ENCODE measurements around the gene ACSL1.

The ACSL1 gene

GRCh38 chr4:184810720-184811119, 15.0 kb downstream of the ACSL1 start:
- no peaks in the 10 kb centered on the region for H3K9me3 Mint-ChIP-seq
- H3K27ac Mint-ChIP-seq: no peak overlapping the region
- H3K36me3 Mint-ChIP-seq (ENCODE audit: low read depth): peaks cover 7% of the 10 kb centered on the region
- no peaks in the 10 kb centered on the region for H3K27me3 Mint-ChIP-seq
- H3K4me3 Mint-ChIP-seq: no peak overlapping the region
- no peak for DNase-seq
- peaks cover 28% of the 10 kb centered on the region for H3K4me1 Mint-ChIP-seq (ENCODE audit: low read depth)

DNA sequence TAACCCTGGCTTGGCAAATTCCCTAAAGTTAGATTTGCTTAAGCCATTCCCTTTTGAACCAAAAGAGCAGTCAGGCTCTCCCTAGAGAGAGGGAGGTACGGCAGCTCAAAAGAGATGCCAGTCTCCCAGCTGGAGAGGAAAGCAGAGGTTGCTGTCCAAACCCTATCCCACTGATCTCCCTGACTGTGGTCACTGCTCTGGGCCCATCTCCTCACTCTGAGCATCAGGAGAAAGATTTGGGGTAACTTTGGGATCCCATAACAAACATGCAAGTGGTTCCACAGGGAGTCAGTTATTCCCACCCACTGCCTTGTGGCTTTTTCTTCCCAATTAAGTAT, 17.1 kb downstream of the ACSL1 start:
- H3K4me1 Mint-ChIP-seq (ENCODE audit: low read depth): peaks cover 24% of the 10 kb centered on the region
- peaks cover 9% of the 10 kb centered on the region for H3K36me3 Mint-ChIP-seq (ENCODE audit: low read depth)
- no peak overlapping the region for H3K4me3 Mint-ChIP-seq
- H3K27ac Mint-ChIP-seq: no peak overlapping the region
- H3K9me3 Mint-ChIP-seq: no peaks in the 10 kb centered on the region
- DNase-seq: no peak
- H3K27me3 Mint-ChIP-seq: no peaks in the 10 kb centered on the region

GRCh38 chr4:184807797-184808712, 17.7 kb downstream of the ACSL1 start:
- Mint-ChIP-seq H3K27ac (no peak overlapping the region), H3K27me3 (no peaks in the 10 kb centered on the region), H3K36me3 (ENCODE audit: low read depth) (peaks cover 9% of the 10 kb centered on the region), H3K4me3 (no peak overlapping the region), H3K9me3 (no peaks in the 10 kb centered on the region), H3K4me1 (ENCODE audit: low read depth) (peaks cover 24% of the 10 kb centered on the region)
- DNase-seq: no peak

- no peak overlapping the region for H3K27ac Mint-ChIP-seq
- H3K27me3 Mint-ChIP-seq: no peaks in the 10 kb centered on the region
- H3K36me3 Mint-ChIP-seq (ENCODE audit: low read depth): peaks cover 16% of the 10 kb centered on the region
- DNase-seq: no peak
- no peak overlapping the region for H3K4me3 Mint-ChIP-seq
- H3K9me3 Mint-ChIP-seq: no peaks in the 10 kb centered on the region
- peaks cover 22% of the 10 kb centered on the region for H3K4me1 Mint-ChIP-seq (ENCODE audit: low read depth)
Measured at GRCh38 chr4:184807256-184807655, 18.5 kb downstream of the ACSL1 start.

DNA sequence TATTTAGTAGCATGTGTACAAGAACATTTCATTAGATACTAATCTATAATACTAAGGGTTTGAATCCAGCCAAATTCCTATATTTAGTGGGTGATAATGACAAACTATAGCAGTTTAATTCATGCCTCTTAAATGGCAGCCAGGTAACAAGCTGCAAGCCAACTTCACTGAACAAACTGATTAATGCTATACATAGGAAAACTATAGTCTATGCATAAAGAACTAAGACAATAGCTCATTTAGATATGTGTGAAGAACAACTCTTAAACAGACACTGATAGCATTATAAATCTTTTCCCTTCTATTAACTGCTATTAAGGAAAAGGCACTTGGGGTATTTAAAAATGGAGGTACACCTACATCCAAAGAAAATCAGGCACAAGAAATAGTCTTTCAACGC, 19.1 kb downstream of the ACSL1 start:
- Mint-ChIP-seq H3K4me1 (ENCODE audit: low read depth) (peaks cover 22% of the 10 kb centered on the region), H3K9me3 (no peaks in the 10 kb centered on the region), H3K36me3 (ENCODE audit: low read depth) (peaks cover 18% of the 10 kb centered on the region), H3K27ac (no peak overlapping the region), H3K27me3 (no peaks in the 10 kb centered on the region), H3K4me3 (no peak overlapping the region)
- DNase-seq: no peak

DNA sequence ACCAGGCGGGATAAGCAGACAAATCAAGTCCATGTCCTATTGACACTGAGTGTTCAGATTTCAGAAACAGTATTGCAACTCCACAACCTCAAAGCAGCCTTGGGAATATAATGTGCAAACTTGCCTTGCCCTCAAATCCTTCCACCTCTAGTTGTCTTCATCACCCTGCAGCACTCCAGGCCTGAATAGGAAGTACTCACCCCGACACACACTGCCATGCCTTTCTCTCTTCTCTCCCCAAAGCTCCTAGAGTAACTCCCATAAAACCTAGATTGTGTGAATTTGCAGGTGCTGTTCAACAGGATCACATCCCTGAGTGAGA, 19.6 kb downstream of the ACSL1 start:
- Mint-ChIP-seq H3K9me3 (no peaks in the 10 kb centered on the region), H3K4me3 (no peak overlapping the region), H3K36me3 (ENCODE audit: low read depth) (peaks cover 21% of the 10 kb centered on the region), H3K27ac (no peak overlapping the region), H3K27me3 (no peaks in the 10 kb centered on the region), H3K4me1 (ENCODE audit: low read depth) (peaks cover 20% of the 10 kb centered on the region)
- no peak for DNase-seq

DNA sequence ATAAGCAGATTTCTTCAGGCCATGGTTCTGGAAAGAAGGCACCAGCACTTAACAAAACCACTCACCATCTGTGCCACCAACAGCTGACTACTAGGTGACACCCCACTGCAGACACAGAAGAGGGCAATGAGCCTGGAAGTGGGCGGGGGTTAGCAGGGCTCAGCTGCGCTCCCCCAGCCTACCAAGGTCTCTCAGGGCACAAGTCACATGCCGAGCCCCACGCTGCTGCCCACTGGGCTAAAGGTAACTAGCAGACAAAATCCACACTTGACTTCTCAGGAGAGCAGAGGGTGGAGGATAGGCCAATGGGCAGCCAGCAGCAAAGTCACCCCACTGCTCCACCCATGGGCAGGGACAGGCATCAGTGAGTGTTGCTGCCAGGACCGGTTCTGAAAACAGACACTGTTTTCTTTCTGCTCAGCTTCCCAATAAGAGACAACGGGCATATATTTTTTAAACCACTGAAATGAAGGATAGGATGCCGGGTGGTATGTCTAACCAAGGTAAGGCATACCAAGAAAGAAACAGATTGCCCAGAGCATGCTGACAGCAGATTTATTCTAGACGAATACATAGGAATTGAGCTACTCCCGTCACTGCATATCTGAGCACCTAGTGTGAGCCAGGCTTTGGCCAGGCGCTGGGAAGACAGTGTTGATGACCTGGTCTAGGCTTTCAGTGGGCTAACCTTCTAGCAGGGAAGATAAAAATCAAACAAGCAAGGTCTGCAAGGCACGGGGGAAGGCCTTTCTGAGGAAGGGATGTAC, 20.1 kb downstream of the ACSL1 start:
- H3K36me3 Mint-ChIP-seq (ENCODE audit: low read depth): peaks cover 21% of the 10 kb centered on the region
- H3K9me3 Mint-ChIP-seq: no peaks in the 10 kb centered on the region
- no peak overlapping the region for H3K27ac Mint-ChIP-seq
- no peak for DNase-seq
- no peak overlapping the region for H3K4me3 Mint-ChIP-seq
- no peaks in the 10 kb centered on the region for H3K27me3 Mint-ChIP-seq
- peaks cover 18% of the 10 kb centered on the region for H3K4me1 Mint-ChIP-seq (ENCODE audit: low read depth)

- no peaks in the 10 kb centered on the region for H3K27me3 Mint-ChIP-seq
Measured at GRCh38 chr4:184804621-184805020, 21.1 kb downstream of the ACSL1 start.

GRCh38 chr4:184803874-184804273, 21.9 kb downstream of the ACSL1 start:
- Mint-ChIP-seq H3K36me3 (ENCODE audit: low read depth) (peaks cover 31% of the 10 kb centered on the region), H3K27me3 (no peaks in the 10 kb centered on the region), H3K27ac (no peak overlapping the region), H3K4me1 (ENCODE audit: low read depth) (peaks cover 13% of the 10 kb centered on the region), H3K4me3 (no peak overlapping the region), H3K9me3 (no peaks in the 10 kb centered on the region)
- no peak for DNase-seq

More at GRCh38 chr4:184804621-184805020, 21.1 kb downstream of the ACSL1 start:
- Mint-ChIP-seq H3K36me3 (ENCODE audit: low read depth) (peaks cover 29% of the 10 kb centered on the region), H3K9me3 (no peaks in the 10 kb centered on the region), H3K27ac (no peak overlapping the region), H3K4me1 (ENCODE audit: low read depth) (peaks cover 13% of the 10 kb centered on the region), H3K4me3 (no peak overlapping the region)
- DNase-seq: no peak

DNA sequence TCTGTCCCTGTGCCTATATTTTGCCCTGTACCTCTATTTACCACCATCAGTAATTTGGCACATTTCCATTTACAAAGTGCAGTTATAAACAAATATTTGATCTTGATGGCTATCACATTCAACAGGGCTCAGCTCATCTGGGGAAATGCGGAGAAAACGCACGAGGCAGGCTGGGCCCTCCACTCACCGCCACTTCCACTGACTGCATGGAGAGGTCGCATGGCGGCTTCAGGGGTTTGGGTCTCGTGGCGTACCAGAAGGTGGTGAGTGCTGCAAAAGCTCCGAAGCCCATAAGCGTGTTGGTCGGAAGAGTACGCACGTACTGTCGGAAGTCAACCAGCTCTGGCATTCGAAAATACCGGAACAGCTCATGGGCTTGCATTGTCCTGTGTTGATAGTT, 22.6 kb downstream of the ACSL1 start:
- Mint-ChIP-seq H3K36me3 (ENCODE audit: low read depth) (peaks cover 36% of the 10 kb centered on the region), H3K4me3 (no peak overlapping the region), H3K4me1 (ENCODE audit: low read depth) (peaks cover 11% of the 10 kb centered on the region), H3K27ac (no peak overlapping the region), H3K9me3 (no peaks in the 10 kb centered on the region), H3K27me3 (no peaks in the 10 kb centered on the region)
- no peak for DNase-seq

GRCh38 chr4:184802697-184803015, 23.1 kb downstream of the ACSL1 start:
- H3K9me3 Mint-ChIP-seq: no peaks in the 10 kb centered on the region
- H3K4me1 Mint-ChIP-seq (ENCODE audit: low read depth): peaks cover 6% of the 10 kb centered on the region
- no peaks in the 10 kb centered on the region for H3K27me3 Mint-ChIP-seq
- DNase-seq: no peak
- peaks cover 41% of the 10 kb centered on the region for H3K36me3 Mint-ChIP-seq (ENCODE audit: low read depth)
- H3K4me3 Mint-ChIP-seq: no peak overlapping the region
- no peak overlapping the region for H3K27ac Mint-ChIP-seq

GRCh38 chr4:184801781-184802696, 23.7 kb downstream of the ACSL1 start:
- no peak overlapping the region for H3K4me3 Mint-ChIP-seq
- H3K9me3 Mint-ChIP-seq: no peaks in the 10 kb centered on the region
- H3K27me3 Mint-ChIP-seq: no peaks in the 10 kb centered on the region
- peaks cover 47% of the 10 kb centered on the region for H3K36me3 Mint-ChIP-seq (ENCODE audit: low read depth)
- no peak overlapping the region for H3K27ac Mint-ChIP-seq
- no peak for DNase-seq
- peaks cover 6% of the 10 kb centered on the region for H3K4me1 Mint-ChIP-seq (ENCODE audit: low read depth)

GRCh38 chr4:184798504-184798903, 27.3 kb downstream of the ACSL1 start:
- Mint-ChIP-seq H3K9me3 (no peaks in the 10 kb centered on the region), H3K27me3 (no peaks in the 10 kb centered on the region), H3K36me3 (ENCODE audit: low read depth) (peaks cover 54% of the 10 kb centered on the region), H3K4me3 (no peak overlapping the region), H3K27ac (no peak overlapping the region), H3K4me1 (ENCODE audit: low read depth) (peaks cover 11% of the 10 kb centered on the region)
- DNase-seq: no peak

GRCh38 chr4:184796906-184797305, 28.9 kb downstream of the ACSL1 start:
- no peak for DNase-seq
- no peak overlapping the region for H3K4me3 Mint-ChIP-seq
- no peak overlapping the region for H3K27ac Mint-ChIP-seq
- no peaks in the 10 kb centered on the region for H3K9me3 Mint-ChIP-seq
- H3K4me1 Mint-ChIP-seq (ENCODE audit: low read depth): peaks cover 27% of the 10 kb centered on the region
- peaks cover 42% of the 10 kb centered on the region for H3K36me3 Mint-ChIP-seq (ENCODE audit: low read depth)
- no peaks in the 10 kb centered on the region for H3K27me3 Mint-ChIP-seq
